GM18873 (cell line): ENCODE data around the gene ARSA.
"Not testable (repeated sequence)": the region's sequence is repeated elsewhere in the genome, so short reads cannot be mapped to it uniquely, and the experiment has no call there.

Experiments
- ATAC-seq: cut with Tn5 transposase; IDR thresholded peaks from one replicate; pipeline ENCODE4 v1.9.1; 2021; ENCODE audit warnings: mild to moderate bottlenecking, moderate library complexity, moderate number of reproducible peaks; ENCODE audit not compliant: unreplicated experiment, low FRiP score

The ARSA gene

GRCh38 chr22:50624347-50625130 is 3.4 kb downstream of the ARSA start:
- ATAC-seq, result no peak

GRCh38 chr22:50622723-50623327 is 5.1 kb downstream of the ARSA start:
- ATAC-seq, result no peak

- no peak for ATAC-seq
Observed at GRCh38 chr22:50621948-50622722, 5.8 kb downstream of the ARSA start.

GRCh38 chr22:50621356-50621880 is 6.5 kb downstream of the ARSA start:
- no peak for ATAC-seq

GRCh38 chr22:50620593-50621355 is 7.2 kb downstream of the ARSA start:
- ATAC-seq, result peak; percentile 36

DNA sequence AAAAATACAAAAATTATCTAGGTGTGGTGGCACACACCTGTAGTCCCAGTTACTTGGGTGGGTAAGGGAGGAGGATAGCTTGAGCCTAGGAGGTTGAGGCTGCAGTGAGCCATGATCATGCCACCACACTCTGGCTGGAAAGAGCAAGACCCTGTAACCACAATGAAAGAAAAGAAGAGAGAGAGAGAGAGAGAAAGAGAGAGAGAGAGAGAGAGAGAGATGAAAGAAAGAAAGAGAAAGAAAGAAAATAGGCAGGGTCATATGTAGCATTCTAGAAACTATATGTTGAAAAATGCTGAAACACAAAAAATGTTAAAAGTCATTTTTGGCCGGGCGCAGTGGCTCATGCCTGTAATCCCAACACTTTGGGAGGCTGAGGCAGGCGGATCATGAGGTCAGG is 13.7 kb downstream of the ARSA start:
- ATAC-seq, result not testable (repeated sequence)

DNA sequence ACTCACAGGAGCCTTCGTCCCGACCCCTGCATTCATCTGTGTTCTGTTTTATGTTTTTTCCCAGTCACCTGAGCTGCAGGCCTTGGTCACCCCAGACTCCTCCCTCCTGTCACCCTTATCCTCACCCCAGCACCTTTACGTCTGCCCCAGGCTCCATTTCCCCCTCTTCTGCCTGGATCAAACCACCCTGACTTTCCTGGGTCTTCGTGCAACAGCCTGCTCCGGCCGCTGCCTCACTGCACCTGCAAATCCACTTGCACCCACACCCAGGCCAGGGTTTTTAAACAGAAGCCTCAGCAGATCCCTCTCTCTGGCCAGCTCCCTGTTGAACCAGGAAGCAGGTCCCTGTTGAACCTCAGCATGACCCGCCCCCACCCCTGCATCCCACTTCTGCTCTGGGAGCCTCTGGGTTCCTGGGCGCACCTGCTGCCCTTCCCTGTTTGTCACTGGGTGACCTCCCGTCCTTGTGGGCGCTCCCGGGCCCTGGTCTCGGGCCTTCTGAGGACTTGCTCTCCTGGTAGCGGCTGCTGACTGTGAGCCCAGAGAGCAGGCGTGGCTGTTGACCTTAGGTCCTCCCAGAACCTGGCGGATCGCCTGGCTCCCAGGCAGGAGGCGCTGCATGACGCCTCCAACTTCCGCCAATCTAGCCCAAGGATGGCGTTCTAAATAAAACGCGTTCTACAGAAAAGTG is 14.5 kb downstream of the ARSA start:
- ATAC-seq, result no peak

GRCh38 chr22:50612528-50613221 is 15.3 kb downstream of the ARSA start:
- ATAC-seq, result no peak

GRCh38 chr22:50612168-50612527 is 15.8 kb downstream of the ARSA start:
- ATAC-seq, result no peak

DNA sequence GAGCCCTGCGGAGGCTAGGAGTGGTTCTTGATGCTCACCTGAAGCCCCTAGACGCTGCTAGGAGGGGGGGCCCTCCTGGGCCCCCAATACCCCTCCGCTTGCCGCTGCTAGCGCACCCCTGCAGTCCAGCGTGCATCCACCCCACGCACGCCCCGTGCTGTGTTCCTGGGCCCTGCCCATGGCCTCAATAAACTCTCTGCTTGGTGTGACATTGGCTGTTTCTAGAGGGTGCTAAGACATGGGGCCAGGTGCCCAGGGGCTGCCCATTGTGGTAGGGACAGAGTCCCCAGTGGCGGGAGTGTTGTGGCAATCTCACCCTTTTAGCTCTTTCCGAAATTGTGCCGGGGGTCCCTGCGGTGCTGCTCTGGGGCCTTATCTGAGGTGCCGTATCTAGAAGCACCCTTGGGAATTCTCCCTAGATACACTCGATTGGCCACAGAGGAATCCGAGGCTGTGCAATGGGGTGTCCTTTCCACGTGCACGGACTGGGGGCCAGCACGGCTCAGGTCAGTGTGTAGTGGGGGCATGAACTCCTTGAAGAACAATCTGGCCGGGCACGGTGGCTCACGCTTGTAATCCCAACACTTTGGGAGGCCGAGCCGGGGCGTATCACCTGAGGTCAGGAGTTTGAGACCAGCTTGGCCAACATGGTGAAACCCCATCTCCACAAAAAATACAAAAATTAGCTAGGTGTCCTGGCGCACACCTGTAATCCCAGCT is 16.5 kb downstream of the ARSA start:
- no peak for ATAC-seq

- no peak for ATAC-seq
Observed at GRCh38 chr22:50610581-50610980, 17.4 kb downstream of the ARSA start.

GRCh38 chr22:50610041-50610451 is 17.9 kb downstream of the ARSA start:
- ATAC-seq, result no peak

GRCh38 chr22:50609599-50609998 is 18.4 kb downstream of the ARSA start:
- no peak for ATAC-seq

DNA sequence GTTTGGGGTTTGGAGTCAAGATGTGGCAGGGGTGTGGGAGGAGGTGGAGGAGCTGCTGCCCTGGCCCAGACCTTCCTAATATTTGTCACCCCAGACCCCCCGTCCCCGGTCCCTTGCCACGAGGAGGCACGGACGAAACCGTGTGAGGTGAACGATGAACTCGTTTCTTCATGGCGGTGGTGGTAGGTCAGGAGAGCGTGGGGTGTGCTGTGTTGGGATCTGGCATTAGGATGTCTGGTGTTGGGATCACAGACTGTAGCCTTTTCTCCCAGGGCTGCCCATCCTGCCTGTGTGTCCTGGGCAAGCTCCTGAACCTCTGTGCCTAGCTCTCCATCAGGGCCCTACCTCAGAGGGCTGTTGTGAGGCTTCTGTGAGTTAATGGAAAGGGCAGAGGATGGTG is 19.0 kb downstream of the ARSA start:
- ATAC-seq, result no peak

- not testable (repeated sequence) for ATAC-seq
Observed at GRCh38 chr22:50608058-50608840, 19.7 kb downstream of the ARSA start.

DNA sequence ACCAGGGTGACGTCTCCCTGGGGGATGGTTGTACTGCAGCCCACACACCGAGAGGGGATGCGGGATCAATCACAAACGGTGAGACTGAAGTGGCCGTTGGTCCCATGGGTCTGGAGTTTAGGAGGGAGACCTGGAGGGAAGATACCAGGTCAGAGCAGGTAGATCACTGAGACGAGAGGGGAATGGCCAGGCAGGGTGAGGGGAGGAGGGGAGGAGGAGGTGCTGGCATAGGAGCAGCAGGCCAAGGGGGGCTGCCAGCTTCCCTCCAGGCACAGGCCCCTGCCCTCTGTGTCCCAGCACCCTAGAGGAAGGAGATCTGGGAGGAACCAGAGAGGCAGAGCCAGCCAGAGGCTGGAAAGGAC is 20.3 kb downstream of the ARSA start:
- no peak for ATAC-seq

GRCh38 chr22:50606946-50607658 is 20.9 kb downstream of the ARSA start:
- ATAC-seq, result no peak
